Epidermal melanocyte (primary cell): Measurements from ENCODE around the gene MMP24OS.

Experiments used
- DNase-seq: peaks from one replicate; pipeline ENCODE4 v3.0.0; 2011; ENCODE audit warnings: low spot score; ENCODE audit not compliant: insufficient read length

The MMP24OS gene

DNA sequence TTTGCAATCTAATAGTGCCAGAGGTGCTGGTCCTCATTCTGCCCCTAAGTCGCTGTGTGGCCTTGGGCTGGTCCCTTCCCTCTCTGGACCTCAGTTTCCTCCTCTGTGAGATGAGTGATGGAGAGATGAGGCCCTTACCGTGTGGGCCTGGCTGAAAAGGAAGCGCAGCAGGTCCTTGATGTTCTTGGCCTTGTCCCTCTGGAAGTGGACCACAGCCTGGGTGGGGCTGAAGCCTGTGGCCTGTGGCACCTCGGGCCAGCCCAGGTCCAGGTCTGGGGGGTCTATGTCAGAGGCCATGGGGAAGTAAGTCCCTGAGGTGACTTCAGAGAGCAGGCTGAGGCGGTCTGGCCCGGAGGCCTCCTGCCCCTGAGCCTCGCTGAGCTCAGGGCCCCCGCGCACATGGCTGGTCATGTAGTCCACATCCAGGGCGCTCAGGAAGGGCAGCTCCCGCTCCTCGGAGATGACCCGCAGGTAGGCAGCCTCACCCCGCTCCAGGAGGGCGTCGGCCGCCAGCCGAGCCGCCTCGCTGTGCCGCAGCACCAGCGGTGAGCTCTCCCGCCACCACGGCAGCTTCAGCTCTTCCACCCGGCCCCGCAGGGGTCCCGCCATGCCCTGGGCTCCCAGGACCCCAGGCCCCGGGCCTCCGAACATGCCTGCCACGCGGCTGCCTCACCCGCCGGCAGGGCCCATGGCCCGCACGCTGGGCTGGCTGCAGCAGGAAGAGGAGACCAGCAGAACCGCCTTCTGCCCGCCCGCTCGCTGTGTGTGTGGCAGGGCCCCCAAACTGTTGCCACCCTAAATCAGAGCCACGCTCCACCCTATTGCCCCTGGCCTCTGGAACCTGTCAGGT is 14.0 kb upstream of the MMP24OS start, which contains the start of gene FAM83C:
Gene FAM83C (minus strand): TSS at position 772 of the 850 bp plus-strand sequence. CDS start 121 bp downstream, at position 651.
- no peak for DNase-seq

DNA sequence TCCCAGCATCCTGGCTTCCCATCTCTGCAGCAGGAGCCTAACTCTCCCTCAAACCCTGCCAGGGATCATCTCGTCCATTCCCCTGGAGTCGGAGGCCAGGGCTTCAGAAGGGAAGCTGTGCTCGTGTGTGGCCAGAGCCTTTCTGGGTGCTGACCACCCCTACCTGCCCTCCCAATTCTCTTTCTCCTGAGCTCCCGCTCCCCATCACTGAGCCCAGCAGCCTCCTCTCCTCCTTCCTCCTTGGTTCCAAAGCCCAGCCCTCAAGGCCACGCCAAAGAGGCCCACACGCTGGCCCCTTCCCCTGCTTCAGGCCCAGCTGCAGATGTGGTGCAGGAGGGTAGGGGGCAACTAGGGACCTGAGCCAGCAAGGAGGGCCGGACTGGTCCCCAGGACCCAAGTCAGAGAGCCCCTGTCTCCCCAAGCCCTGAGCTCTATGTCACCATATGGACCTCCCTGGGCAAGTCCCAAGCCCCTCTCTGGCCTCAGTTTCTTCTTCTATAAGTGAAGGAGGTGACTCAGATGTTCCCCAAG is 13.0 kb upstream of the MMP24OS start:
- no peak for DNase-seq

DNA sequence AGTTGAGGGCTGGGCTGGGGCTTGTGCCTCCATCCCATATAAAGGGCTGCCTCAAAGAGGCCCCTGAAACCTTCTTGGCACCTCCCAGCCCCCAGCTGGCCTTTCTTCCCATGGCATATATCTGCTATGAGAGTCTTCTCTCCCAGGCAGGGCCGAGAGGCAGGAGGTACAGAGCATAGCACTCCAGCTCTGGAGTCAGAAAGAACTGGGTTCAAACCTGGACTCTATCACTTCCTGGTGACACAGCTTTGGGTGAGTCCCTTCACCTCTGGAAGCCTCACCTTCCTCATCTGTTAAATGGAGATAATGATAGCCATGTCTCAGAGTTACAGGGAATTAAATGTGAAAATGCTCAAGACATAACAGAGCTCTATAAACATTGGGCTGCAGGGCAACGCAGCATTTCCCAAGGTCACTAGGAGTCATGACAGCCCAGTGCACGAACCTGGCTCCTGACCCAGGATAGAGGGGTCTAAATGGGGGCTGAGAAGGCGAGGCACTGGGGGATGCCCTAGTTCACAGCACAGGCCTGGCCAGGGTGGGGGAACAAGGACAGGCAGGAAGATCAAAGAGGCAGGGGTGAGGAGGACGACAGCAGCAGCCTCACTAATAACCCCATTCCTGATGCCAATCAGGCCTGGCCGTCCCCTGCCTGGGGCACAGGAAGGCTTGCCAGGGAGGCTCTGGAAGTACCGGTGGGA is 12.4 kb upstream of the MMP24OS start:
- DNase-seq: peak; percentile 15

DNA sequence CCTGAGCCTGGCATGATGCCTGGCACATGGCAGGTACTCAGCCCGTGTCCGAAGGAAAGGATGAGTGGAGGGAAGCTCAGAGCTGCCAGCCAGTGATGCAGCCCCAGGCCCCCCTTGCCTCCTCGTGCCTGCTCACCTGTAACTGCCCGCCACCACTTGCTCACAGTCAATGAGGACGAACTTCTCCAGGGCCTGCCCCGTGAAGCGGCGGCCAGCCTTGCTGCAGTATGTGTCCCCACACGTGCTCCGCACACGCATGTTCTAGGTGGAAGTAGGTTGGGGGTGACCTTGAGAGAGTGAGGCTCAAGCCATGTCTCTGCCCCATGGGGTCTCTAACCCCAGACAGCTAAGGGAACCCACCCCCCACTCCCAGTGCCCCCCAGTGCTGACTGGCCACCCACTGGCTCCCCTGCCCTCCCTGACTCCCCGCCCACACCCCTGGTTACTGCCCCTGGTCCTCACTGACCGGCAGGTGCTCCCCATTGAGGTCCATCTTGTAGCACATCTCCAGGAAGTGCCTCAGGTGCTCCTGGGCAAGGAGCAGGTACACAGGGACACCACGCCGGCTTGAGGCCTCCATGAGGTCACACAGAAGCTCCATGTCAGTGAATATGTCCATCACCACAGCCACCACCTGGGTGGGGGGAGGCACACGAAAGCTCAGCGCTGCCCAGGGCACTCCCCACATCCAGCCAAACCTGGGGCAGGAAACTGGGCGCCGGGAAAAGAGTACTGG is 10.6 kb upstream of the MMP24OS start:
- DNase-seq: no peak

DNA sequence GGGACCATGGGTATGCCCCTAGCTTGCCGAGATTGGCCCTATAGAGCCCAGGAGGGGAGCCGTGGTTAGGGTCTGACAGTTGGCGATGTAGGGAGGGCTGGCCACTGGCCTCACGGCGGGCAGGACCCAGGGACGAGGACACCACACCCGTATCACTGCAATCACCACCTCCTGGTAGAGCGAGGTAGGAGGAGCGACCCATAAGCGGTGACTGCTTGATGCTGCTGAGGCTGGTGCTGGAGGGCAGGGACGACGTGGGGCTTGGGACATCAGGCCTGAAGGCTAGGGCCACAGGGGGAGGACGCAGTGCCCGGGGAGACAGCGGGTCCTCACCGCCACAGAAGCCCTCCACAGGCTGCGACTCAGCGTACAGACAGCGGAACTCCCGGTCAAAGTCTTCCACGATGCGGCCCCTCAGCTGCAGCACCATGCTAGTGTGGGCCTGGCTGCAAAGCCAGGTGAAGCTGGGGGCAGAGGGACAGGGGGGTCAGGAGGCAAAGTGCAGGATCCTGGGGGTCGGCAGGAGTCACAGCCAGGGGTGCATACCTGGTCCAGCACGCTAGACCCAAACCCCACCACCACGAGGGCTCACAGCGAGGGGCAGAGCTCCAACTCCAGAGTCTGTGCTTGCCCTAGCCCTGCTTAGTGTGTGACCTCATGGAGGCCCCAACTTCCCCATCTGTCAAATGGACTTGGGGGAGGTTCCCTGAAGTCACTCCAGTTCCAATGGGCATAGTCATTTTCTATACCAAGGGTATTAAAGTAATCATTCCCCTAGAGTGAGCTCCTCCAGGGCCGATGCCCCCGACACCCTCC is 9.8 kb upstream of the MMP24OS start:
- DNase-seq: no peak

DNA sequence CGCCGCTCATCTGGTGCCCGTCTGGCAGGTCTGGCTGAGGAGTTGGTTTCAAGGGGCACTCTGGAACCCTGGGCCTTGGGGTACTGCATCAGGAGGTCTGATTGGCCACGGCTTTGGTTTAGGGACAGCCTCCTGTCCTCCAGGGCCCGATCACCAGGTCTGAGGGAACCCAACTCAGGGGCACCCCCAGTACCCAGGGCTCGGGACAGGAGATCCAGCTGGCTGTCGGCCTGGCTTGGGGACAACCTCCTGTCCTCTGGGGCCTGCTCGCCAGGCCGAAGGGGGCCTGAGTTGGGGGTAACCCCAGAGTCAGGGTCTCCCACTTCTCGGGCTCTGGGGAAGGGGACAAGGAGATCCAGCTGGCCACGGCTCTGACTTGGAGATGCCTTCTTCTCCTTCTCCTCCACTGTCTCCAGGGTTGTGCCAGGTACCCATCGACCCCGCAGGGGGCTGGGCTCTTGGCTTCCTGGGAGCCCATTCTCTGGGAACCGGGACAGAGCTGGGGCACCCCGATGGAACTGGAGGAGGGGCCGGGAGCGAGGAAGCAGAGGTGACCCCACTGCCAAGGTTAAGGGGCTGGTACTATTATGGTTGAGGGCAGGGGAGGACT is 9.1 kb upstream of the MMP24OS start:
- DNase-seq: peak; percentile 6

DNA sequence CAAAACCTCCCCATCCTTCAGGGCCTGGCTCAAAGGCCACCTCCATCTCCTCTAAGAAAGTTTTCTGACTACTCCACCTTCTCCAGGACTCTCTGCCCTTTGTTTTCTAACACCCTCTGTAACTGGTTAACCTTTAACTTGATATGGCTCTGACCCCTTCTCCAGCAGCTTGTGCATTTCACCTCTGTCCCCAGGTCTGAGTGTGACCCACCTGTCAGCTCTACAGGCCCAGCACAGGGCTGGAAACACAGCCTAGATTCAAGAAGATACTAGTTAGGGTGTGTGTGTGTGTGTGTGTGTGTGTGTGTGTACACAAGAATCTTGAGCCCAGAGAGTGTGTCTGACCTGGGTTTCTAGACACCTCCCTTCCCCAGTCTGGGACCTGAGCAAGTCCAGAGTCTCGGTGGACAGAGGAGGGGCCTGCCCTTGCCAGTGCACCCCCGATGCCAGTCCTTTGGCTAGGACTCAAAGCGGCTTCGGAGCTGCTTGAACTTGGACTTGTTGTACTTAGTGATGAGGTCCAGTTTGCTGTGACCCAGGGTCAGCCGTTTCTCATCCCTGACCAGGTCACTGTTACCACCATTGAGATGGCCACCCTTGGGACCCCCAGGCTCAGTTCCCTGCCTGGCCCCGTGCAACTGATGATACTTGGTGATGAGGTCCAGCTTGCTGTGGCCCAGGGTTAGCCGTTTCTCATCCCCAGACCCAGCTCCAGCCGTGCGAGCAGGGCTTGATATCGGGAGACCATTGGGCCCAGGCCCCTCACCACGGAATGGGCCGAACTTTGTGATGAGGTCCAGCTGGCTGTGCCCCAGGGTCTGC is 8.4 kb upstream of the MMP24OS start:
- DNase-seq: no peak

DNA sequence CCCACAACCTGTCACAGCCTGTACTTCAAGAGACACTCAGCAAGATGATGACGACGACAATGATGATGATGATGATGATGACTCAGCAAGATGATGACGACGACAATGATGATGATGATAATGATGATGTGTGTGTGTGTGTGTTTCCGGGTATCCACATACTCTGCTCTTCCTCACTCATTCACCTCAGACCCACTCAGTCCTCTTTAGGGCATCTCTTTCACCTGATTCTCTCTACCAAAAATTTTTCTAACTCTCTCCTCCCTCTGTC is 7.8 kb upstream of the MMP24OS start:
- no peak for DNase-seq

DNA sequence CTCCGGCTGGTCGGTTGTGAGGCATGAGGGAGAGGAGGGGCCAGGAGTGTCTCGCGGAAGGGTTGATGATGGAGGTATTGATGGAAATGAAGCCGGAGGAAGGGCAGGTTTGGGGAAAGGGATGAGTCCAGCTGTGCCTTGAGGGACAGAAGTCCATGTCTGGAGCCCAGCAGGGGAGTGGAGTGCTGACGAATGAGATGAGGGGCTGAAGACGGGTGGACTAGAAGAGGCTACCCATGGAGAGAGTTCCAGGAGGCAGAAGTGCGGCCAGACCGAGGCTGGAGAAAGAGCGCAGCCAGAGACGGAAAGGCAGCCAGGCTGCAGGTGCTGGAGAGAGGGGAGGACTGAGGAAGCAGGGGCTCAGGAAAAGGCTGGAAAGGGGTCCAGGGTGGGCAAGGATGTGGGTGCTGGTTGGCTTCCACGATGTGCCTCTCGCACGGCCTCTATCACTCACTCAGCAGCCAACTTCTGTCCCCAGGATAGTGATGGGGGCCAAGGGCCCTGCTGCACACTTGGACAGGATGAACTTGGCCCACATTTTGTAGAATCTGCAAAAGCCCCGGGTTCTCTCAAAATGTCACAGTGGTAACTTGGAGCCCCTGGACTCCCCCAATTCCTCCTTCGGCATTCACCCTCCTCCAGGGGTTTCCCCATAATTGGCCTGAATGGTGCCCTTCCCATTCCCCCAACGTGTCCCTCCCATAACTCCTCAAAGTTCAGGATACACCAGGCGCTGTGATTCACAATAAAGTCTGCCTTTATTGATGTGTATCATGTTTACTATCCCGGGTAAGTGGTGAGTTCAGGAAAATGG is 7.3 kb upstream of the MMP24OS start:
- DNase-seq: no peak

DNA sequence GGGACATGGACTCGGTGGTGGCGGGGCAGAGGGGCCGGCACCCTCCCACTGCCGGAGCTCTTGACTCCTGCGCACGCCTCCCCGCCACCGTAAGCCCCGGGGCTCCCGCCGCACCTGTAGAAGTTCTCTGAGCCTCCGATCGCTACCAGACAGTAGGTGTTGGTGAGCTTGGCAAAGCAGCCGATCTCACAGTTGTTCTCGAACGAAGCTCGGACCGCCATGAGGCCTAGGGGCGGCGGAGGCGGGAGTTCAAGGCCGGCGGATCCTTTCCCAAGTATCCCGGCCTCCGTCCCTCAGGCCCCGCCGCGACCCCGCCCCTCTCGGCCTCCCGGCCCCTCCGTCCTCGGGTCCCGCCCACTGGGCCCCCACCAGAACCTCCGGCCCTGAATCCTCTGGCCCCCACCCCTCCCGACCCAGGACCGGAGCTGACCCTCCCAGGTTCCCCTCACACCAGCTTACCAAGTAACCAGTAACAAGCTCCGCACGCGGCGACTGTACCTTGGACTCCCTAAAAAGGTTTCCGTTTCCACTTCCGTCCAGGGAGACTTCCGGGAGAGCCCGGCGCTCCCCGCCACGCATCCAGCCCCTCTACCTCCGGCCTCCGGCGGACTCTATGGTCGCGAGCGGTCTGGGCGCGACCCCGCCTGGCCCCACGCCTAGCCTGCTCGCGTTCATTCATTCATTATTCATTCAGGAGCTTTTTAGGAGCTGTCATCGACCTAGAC is 6.5 kb upstream of the MMP24OS start, which contains the start of gene EIF6:
Gene EIF6 (minus strand): TSS at position 506 of the 725 bp plus-strand sequence. CDS start 285 bp downstream, at position 221.
- DNase-seq: peak; percentile 94

DNA sequence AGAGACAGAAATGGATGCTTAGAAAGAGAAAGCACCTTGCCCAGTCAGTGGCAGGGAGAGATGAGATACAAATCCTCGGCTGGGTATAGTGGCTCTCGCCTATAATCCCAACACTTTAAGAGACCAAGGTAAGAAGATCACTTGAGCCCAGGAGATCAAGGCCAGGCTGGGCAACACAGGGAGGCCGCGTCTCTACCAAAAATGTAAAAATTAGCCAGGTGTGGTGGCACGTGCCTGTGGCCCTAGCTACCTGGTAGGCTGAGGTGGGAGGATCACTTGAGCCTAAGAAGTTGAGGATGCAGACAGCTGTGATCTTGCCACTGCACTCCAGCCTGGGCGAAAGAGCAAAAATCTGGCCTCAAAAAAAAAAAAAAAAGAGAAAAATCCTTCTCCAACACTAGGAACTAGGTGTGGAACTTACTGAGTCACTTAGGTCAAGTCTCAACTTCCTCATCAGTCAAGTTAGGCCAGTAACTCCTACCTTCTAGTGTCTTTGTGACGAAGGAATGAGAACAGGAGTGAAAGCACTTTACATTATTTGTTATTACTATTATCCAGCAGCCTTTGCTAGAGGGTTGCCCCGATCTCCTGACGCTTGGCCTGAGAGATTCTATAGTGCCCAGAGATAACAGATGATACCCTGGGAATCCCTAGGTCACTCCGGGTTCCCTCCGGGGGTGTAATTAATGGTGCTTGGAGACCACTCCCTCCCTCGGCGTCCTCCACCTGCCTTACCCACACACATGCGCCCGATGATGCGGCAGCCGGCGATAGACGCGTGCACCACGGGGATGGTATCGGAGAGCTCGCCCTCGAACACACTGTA is 5.7 kb upstream of the MMP24OS start:
- DNase-seq: no peak

DNA sequence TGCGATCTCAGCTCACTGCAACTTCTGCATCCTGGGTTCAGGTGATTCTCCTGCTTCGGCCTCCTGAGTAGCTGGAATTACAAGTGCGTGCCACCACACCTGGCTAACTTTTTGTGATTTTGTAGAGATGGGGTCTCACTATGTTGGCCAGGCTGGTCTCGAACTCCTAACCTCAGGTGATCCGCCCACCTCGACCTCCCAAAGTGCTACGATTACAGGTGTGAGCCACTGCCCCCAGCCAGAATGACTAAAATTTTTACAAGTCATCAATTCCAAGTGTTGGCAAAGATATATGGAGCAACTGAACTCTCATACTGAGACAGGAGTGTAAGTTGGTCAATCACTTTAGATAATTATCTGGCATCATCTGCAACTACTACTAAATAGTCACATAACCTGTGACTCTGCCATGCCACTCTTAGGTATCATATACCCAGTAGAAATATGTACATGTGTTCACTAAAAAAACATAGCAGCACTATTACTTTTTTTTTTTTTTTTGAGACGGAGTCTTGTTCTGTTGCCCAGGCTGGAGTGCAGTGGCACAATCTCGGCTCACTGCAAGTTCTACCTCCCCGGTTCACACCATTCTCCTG is 3.7 kb upstream of the MMP24OS start:
- no peak for DNase-seq

DNA sequence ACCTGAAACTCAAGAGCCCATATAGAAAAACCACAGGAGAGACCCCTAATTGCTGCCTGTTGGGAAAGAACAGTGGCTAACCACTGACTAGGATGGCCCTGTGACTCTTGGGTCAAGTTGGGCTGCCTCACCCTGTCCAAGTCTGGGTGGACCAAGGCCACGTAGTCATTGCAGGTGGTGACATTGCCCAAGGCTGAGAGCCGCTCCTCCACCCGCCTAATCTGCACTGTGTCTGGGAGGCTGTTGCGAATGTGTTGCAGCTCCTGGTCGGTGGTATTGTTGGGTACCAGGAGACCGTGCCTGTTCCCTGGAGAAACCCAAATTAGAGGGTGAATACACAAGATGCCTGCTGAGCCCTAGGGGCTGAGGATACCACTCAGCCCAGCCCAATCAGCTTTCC is 2.6 kb upstream of the MMP24OS start:
- no peak for DNase-seq

DNA sequence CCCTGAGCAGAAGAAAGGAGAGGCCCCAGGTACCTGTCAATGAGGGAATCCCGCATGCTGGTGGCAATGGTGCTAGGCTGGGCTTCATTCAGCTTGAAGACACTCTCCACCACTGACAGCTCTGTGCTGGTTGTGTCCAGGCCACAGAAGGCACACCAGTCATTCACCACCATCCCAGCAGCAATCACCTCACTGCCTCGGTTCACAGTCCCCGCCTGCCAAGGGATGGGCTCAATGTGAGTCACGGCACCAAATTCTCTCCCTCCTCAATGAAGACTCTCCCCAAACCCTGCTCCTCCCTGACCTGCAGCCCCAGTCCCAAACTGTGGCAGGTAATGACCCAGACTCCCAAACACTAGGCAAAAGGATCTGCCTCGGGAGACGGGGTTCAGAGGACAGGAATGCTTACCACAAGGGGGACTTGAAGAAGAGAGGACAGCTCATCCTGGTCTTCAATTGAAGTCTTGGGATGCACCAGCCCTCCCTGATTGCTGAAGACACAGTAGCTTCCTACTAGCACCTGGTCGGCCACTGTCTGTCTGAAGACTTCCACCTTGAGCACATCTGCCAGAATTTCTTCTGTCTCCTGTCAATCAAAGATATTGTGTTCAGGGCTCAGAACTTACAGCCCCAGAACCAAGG is 1.7 kb upstream of the MMP24OS start:
- DNase-seq: no peak

DNA sequence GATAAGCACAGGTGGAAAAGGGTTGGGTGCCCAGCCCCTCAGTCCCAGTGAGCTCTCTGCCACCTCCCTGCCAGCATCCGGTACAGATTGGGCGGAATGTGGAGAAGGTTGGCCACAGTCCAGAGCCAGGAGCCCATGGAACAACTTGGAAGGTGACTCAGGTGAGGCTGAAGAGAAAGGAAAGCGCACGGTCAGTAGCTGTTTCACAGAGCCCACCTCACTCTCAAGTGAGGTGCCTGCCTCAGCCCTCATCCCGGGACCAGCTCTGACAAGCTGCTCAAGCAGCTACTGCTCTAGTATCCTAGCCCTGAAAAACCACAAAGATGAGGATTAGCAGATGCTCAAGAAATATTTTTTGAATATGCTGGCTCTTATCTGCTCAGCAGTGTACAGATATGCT is 1.1 kb upstream of the MMP24OS start:
- DNase-seq: no peak

DNA sequence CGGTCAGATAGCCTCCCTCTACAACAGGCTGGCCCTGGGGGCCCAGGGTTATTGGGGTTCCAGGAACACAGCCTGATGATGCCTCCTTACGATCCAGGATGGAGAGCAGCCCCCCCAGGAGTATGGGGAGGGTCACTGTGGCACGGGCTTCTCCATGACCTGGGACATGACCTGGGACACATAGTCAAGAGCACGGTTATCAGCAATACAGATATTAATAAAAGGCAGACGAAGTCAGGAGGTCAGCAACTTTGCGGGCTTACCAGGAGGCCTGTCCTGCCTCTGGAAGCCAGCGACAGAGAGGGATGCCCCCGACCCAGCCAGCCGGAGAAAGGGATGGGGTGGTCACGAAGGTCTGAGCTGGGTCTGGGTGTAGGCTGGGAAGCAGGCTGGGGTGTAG is 795 bp downstream of the MMP24OS start:
- no peak for DNase-seq
